Gastrocnemius medialis (tissue), 4 donors: Measurements from ENCODE around the gene OVAAL.

ENCODE experiments used
- CTCF ChIP-seq, 5 experiments: fragments of 450-650 bp in 3 of 5; fragments of 200-600 bp in 2 of 5; sonication (generic) in 2 of 5; IDR thresholded peaks in 4 of 5; conservative IDR thresholded peaks in 1 of 5; 1 replicate in 4 of 5; 2 replicates in 1 of 5; pipeline ENCODE4 v1.5.1; 2016 to 2019; ENCODE audit warnings: antibody characterized with exemption in 5 of 5, mild to moderate bottlenecking in 3 of 5, moderate library complexity in 3 of 5
- POLR2A ChIP-seq, 2 donors: fragments of 450-650 bp; IDR thresholded peaks; one replicate each; pipeline ENCODE4 v1.6.1; 2017; ENCODE audit warnings: antibody characterized with exemption in 2 of 2, mild to moderate bottlenecking in 2 of 2, moderate library complexity in 2 of 2

- TF ChIP-seq CTCF (IDR thresholded peaks at IDR 0.05 in 4 of 5, conservative IDR thresholded peaks at IDR 0.05 in 1 of 5) (no peak), POLR2A (IDR thresholded peaks at IDR 0.05) (no peak)
These were observed 47.4 kb downstream of the OVAAL start for GRCh38 chr1:180606155-180606554.
